GM12872 (cell line): ENCODE results near the gene SDF4.

Experiments
- CTCF ChIP-seq: IDR thresholded peaks from 3 replicates; pipeline ENCODE4 v1.5.1; 2011; ENCODE audit warnings: low read depth, mild to moderate bottlenecking, low read length, moderate library complexity; ENCODE audit not compliant: insufficient read depth

Gene SDF4

GRCh38 chr1:1215881-1216605, 15.8 kb downstream of the SDF4 start:
- no peak for TF ChIP-seq CTCF

GRCh38 chr1:1215080-1215676, 16.6 kb downstream of the SDF4 start:
- no peak for TF ChIP-seq CTCF

GRCh38 chr1:1213345-1214265, 18.2 kb downstream of the SDF4 start, which contains the start of gene TNFRSF4:
Gene TNFRSF4 (minus strand): TSS chr1:1214153. CDS start chr1:1214127, 26 bp downstream.
- no peak for TF ChIP-seq CTCF

- TF ChIP-seq CTCF, result no peak
Measured at GRCh38 chr1:1212780-1213344, 18.9 kb downstream of the SDF4 start.

- no peak for TF ChIP-seq CTCF
Measured at GRCh38 chr1:1211541-1212441, 20.0 kb downstream of the SDF4 start.

- no peak for TF ChIP-seq CTCF
Measured at GRCh38 chr1:1210726-1211540, 20.9 kb downstream of the SDF4 start.
